GM12878 (cell line): ENCODE results near the gene ELP1.

Source experiments
- ATF7 ChIP-seq: fragments of 450-650 bp; IDR thresholded peaks from 2 replicates; pipeline ENCODE4 v1.6.1; 2016; ENCODE audit warnings: low read depth, mild to moderate bottlenecking
- BACH1 ChIP-seq: fragments of 450-650 bp; IDR thresholded peaks from 2 replicates; pipeline ENCODE4 v1.6.1; 2017; ENCODE audit warnings: mild to moderate bottlenecking, borderline replicate concordance
- CTCF ChIP-seq, 3 experiments: IDR thresholded peaks in 2 of 3; conservative IDR thresholded peaks in 1 of 3; 2 replicates each; pipeline ENCODE4 v1.5.1; 2011; ENCODE audit warnings: low read depth in 3 of 3, low read length in 3 of 3, mild to moderate bottlenecking in 3 of 3, control low read depth in 2 of 3, moderate library complexity in 2 of 3, inconsistent platforms in 1 of 3, mixed read lengths in 1 of 3; ENCODE audit not compliant: control insufficient read depth in 2 of 3, insufficient read depth in 1 of 3; ENCODE audit errors: extremely low read depth in 1 of 3
- EZH2 ChIP-seq: IDR thresholded peaks from 2 replicates; pipeline ENCODE4 v1.6.1; 2012; ENCODE audit warnings: low read depth, mild to moderate bottlenecking, control low read depth, inconsistent platforms, low read length, borderline replicate concordance; ENCODE audit not compliant: control insufficient read depth
- KDM1A ChIP-seq: fragments of 200-600 bp; sonication (generic); IDR thresholded peaks from 2 replicates; pipeline ENCODE4 v1.6.1; 2016; ENCODE audit warnings: borderline replicate concordance
- NFXL1 ChIP-seq: fragments of 450-650 bp; IDR thresholded peaks from 2 replicates; pipeline ENCODE4 v1.6.1; 2017; ENCODE audit warnings: antibody characterized with exemption, mild to moderate bottlenecking, borderline replicate concordance
- PAX8 ChIP-seq: fragments of 450-650 bp; IDR thresholded peaks from 2 replicates; pipeline ENCODE4 v1.6.1; 2017; ENCODE audit warnings: mild to moderate bottlenecking, moderate library complexity
- STAT3 ChIP-seq: IDR thresholded peaks from 2 replicates; pipeline ENCODE4 v1.6.1; 2011; ENCODE audit warnings: low read depth, low read length, improper control_type of control experiment
- TCF7 ChIP-seq: IDR thresholded peaks from 2 replicates; pipeline ENCODE4 v1.6.1; 2014; ENCODE audit warnings: antibody characterized with exemption, borderline replicate concordance
- ZNF622 ChIP-seq: fragments of 450-650 bp; IDR thresholded peaks from 2 replicates; pipeline ENCODE4 v1.6.1; 2017; ENCODE audit warnings: mild to moderate bottlenecking, inconsistent platforms
- TF ChIP-seq, protein P1 (sequence below): IDR thresholded peaks from 2 replicates; pipeline ENCODE4 v1.6.1; 2012; ENCODE audit warnings: improper control_type of control experiment, low read depth, low read length; ENCODE audit not compliant: insufficient replicate concordance

DNA sequence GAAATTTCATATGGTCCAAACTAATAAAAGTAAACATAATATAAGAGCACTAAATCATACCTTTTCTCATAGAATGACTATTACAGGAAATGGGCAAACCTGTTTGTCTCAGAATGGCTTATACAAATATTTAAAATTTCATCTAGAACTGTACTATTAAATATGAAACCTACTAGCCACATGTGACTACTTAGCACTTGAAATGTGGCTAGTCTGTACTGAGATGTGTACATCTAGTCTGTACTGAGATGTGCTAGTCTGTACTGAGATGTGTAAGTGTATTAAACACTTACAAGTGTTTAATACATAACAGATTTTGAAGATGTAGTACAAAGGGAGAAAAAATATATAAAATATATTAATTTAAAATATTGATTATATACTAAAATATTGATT lies 22.7 kb upstream of the ELP1 start:
- TF ChIP-seq ATF7, result no peak
- TF ChIP-seq EZH2, result no peak
- no peak for TF ChIP-seq KDM1A
- TF ChIP-seq CTCF (IDR thresholded peaks at IDR 0.05 in 2 of 3, conservative IDR thresholded peaks at IDR 0.05 in 1 of 3; ENCODE audit: control insufficient read depth in 2 of 3, extremely low read depth in 1 of 3, insufficient read depth in 1 of 3, low read depth in 3 of 3, low read length in 3 of 3), result no peak
- TF ChIP-seq PAX8, result no peak
- no peak for TF ChIP-seq STAT3
- no peak for TF ChIP-seq TCF7
- TF ChIP-seq, protein P1, sequence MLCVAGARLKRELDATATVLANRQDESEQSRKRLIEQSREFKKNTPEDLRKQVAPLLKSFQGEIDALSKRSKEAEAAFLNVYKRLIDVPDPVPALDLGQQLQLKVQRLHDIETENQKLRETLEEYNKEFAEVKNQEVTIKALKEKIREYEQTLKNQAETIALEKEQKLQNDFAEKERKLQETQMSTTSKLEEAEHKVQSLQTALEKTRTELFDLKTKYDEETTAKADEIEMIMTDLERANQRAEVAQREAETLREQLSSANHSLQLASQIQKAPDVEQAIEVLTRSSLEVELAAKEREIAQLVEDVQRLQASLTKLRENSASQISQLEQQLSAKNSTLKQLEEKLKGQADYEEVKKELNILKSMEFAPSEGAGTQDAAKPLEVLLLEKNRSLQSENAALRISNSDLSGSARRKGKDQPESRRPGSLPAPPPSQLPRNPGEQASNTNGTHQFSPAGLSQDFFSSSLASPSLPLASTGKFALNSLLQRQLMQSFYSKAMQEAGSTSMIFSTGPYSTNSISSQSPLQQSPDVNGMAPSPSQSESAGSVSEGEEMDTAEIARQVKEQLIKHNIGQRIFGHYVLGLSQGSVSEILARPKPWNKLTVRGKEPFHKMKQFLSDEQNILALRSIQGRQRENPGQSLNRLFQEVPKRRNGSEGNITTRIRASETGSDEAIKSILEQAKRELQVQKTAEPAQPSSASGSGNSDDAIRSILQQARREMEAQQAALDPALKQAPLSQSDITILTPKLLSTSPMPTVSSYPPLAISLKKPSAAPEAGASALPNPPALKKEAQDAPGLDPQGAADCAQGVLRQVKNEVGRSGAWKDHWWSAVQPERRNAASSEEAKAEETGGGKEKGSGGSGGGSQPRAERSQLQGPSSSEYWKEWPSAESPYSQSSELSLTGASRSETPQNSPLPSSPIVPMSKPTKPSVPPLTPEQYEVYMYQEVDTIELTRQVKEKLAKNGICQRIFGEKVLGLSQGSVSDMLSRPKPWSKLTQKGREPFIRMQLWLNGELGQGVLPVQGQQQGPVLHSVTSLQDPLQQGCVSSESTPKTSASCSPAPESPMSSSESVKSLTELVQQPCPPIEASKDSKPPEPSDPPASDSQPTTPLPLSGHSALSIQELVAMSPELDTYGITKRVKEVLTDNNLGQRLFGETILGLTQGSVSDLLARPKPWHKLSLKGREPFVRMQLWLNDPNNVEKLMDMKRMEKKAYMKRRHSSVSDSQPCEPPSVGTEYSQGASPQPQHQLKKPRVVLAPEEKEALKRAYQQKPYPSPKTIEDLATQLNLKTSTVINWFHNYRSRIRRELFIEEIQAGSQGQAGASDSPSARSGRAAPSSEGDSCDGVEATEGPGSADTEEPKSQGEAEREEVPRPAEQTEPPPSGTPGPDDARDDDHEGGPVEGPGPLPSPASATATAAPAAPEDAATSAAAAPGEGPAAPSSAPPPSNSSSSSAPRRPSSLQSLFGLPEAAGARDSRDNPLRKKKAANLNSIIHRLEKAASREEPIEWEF, result no peak
- TF ChIP-seq BACH1, result no peak
- TF ChIP-seq NFXL1, result no peak
- TF ChIP-seq ZNF622, result no peak
